ENCODE measurements around the gene TOMM34. TPM values are rescaled to one million over a fixed set of nuclear protein-coding genes. Genes with fewer than 3 reads are reported as not detected.

Gene TOMM34
- total and polyA plus RNA-seq, 2 experiments from 2014 or later: 32.0 to 50.0 TPM

DNA sequence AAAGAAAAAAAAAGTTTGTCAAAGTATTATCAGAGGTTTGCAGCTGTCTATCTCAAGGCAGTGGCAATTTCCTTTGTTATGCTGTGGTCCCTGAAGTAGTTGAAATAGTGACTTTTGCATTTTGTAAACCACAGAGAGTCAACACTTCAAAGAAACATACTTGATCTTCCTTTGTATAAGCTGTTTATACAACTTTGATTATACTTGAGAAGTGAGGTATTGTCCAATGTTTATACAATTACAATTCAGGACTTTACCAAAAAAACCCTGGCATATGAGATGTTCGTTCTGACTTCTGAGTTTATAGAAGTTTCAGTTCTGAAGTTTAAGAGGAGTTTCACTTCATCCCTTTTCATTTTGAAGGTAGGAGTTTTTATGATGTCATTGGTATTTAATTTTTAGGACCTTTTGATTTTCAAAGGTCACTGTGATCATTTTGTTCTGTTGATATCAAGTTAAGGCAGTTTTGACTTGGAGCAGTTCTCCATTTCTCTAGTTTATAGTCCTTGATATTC lies 10.1 kb upstream of the TOMM34 start:
- peaks cover 50% of the 10 kb centered on the region for H3K79me2 ChIP-seq
- no peak overlapping the region for H3K4me3 ChIP-seq
- H4K20me1 ChIP-seq (ENCODE audit: insufficient read depth, poor library complexity, severe bottlenecking): no peaks in the 10 kb centered on the region
- DNase-seq (ENCODE audit: low spot score): no peak
- H3K27ac ChIP-seq: no peak overlapping the region
- H2AFZ ChIP-seq: no peak overlapping the region
- WGBS (ENCODE audit: low lambda C conversion rate, missing lambda C conversion rate): 49% methylated on average over 1 of the region's 1 CpG
- TF ChIP-seq, protein P1, sequence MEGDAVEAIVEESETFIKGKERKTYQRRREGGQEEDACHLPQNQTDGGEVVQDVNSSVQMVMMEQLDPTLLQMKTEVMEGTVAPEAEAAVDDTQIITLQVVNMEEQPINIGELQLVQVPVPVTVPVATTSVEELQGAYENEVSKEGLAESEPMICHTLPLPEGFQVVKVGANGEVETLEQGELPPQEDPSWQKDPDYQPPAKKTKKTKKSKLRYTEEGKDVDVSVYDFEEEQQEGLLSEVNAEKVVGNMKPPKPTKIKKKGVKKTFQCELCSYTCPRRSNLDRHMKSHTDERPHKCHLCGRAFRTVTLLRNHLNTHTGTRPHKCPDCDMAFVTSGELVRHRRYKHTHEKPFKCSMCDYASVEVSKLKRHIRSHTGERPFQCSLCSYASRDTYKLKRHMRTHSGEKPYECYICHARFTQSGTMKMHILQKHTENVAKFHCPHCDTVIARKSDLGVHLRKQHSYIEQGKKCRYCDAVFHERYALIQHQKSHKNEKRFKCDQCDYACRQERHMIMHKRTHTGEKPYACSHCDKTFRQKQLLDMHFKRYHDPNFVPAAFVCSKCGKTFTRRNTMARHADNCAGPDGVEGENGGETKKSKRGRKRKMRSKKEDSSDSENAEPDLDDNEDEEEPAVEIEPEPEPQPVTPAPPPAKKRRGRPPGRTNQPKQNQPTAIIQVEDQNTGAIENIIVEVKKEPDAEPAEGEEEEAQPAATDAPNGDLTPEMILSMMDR (IDR thresholded peaks at IDR 0.05; ENCODE audit: poor library complexity): no peak
- TF ChIP-seq EZH2phosphoT487 (IDR thresholded peaks at IDR 0.05; ENCODE audit: low read depth, severe bottlenecking, unreplicated experiment) (no peak), EZH2 (IDR thresholded peaks at IDR 0.05; ENCODE audit: borderline replicate concordance) (no peak)
- H3K9me3 ChIP-seq (ENCODE audit: low read depth): no peaks in the 10 kb centered on the region
- no peak overlapping the region for H3K4me2 ChIP-seq
- no peaks in the 10 kb centered on the region for H3K36me3 ChIP-seq (replicated peaks; ENCODE audit: insufficient read depth, low read depth)
- no peaks in the 10 kb centered on the region for H3K9me2 ChIP-seq (replicated peaks; ENCODE audit: insufficient read depth)
- H3K4me1 ChIP-seq (ENCODE audit: insufficient read depth): peaks cover 13% of the 10 kb centered on the region
- H3K27me3 ChIP-seq: no peaks in the 10 kb centered on the region

DNA sequence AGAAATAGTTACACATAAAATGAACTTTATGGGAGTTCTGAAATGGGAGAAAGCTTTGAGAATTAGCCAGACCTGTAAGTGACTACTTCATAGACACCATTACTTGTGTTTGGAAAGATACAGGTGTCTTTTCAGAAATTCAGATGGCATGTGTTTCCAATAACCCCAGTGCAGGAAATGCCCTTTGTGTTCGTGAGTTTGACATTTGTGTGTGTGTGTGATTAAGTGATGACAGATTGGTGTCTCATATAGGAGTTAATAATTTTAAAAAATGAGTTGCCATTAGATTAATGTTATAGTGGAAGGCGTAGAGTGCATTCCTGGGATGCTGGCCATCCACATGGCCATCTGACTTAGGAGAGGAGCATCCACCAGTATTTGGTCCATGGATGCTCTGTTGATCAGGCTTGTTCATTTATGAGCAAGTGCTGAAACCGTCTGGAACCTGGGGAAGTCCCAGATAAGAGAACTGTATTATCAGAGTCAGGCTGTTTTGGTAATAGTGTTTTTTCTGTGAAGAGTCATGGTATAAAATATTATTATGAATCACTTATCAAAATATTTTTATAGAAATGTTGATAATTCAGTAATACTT lies 9.2 kb upstream of the TOMM34 start:
- TF ChIP-seq EZH2 (IDR thresholded peaks at IDR 0.05; ENCODE audit: borderline replicate concordance) (no peak), EZH2phosphoT487 (IDR thresholded peaks at IDR 0.05; ENCODE audit: low read depth, severe bottlenecking, unreplicated experiment) (no peak)
- TF ChIP-seq, protein P1 (IDR thresholded peaks at IDR 0.05; ENCODE audit: poor library complexity): no peak
- Histone ChIP-seq H3K27ac (no peak overlapping the region), H3K9me2 (replicated peaks; ENCODE audit: insufficient read depth) (no peaks in the 10 kb centered on the region), H3K9me3 (ENCODE audit: low read depth) (no peaks in the 10 kb centered on the region), H3K4me2 (no peak overlapping the region), H3K4me1 (ENCODE audit: insufficient read depth) (peaks cover 13% of the 10 kb centered on the region), H4K20me1 (ENCODE audit: insufficient read depth, poor library complexity, severe bottlenecking) (no peaks in the 10 kb centered on the region), H2AFZ (no peak overlapping the region), H3K79me2 (peaks cover 50% of the 10 kb centered on the region), H3K36me3 (replicated peaks; ENCODE audit: insufficient read depth, low read depth) (no peaks in the 10 kb centered on the region), H3K27me3 (no peaks in the 10 kb centered on the region), H3K4me3 (no peak overlapping the region)
- 65% methylated on average over 3 of the region's 3 CpGs for WGBS (ENCODE audit: low lambda C conversion rate, missing lambda C conversion rate)
- no peak for DNase-seq (ENCODE audit: low spot score)

DNA sequence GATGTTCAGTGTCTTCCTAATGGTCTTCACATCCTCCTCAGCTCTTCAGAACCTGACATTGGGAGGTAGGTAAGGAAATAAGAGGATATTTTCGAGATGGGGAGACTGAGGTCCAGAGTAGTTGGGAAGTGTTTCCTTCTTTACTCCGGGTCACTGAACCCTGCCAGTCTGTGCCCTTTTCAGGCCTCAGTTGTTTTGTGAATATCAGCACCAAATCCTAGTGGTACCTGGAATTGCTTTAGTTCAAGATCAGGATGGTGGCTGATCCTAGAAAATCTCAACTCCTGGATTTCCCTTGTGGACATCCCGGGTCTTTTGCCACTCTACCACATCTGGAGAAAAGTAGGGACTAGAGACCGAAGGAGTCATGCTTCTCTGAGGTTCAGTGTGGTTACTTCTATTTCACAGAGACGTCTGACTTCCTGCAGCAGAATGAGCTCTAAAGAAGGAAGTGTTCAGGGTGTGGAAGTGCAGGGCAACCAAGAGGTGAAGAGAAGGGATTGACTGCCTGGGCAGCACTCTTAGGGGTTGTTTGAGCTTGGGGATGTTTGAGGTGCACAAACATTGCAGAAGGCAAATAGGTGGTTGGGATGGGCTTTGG lies 7.1 kb upstream of the TOMM34 start:
- Histone ChIP-seq H2AFZ (no peak overlapping the region), H3K79me2 (peaks cover 50% of the 10 kb centered on the region), H3K9me2 (replicated peaks; ENCODE audit: insufficient read depth) (no peaks in the 10 kb centered on the region), H3K4me3 (peak overlapping the region; percentile 59), H3K36me3 (replicated peaks; ENCODE audit: insufficient read depth, low read depth) (no peaks in the 10 kb centered on the region), H3K4me2 (peak overlapping the region; percentile 84), H3K27ac (no peak overlapping the region), H3K4me1 (ENCODE audit: insufficient read depth) (peaks cover 13% of the 10 kb centered on the region), H4K20me1 (ENCODE audit: insufficient read depth, poor library complexity, severe bottlenecking) (no peaks in the 10 kb centered on the region), H3K9me3 (ENCODE audit: low read depth) (no peaks in the 10 kb centered on the region), H3K27me3 (no peaks in the 10 kb centered on the region)
- TF ChIP-seq EZH2phosphoT487 (IDR thresholded peaks at IDR 0.05; ENCODE audit: low read depth, severe bottlenecking, unreplicated experiment) (no peak), EZH2 (IDR thresholded peaks at IDR 0.05; ENCODE audit: borderline replicate concordance) (no peak)
- TF ChIP-seq, protein P1 (IDR thresholded peaks at IDR 0.05; ENCODE audit: poor library complexity): no peak
- 52% methylated on average over 5 of the region's 5 CpGs for WGBS (ENCODE audit: low lambda C conversion rate, missing lambda C conversion rate)
- DNase-seq (ENCODE audit: low spot score): no peak
